Nucleus accumbens (tissue), 56 donors: Measurements from ENCODE around the gene WDR35.

Experiments used
- DNase-seq, 56 donors: peaks; one replicate each; lab custom pipeline; 2025; lab: John Stamatoyannopoulos, UW

The WDR35 gene

GRCh38 chr2:19989667-19990415, at the start of gene WDR35:
TSS of gene WDR35 (minus strand) at chr2:19990105. CDS start at chr2:19990015, 90 bp downstream.
- peak in 55 of 56 donors; percentile 23 to 93 (median 81) for DNase-seq

GRCh38 chr2:20037660-20038059, 47.8 kb upstream of the WDR35 start:
- DNase-seq, result no peak

- no peak for DNase-seq
Measured at GRCh38 chr2:20035955-20036666, 46.2 kb upstream of the WDR35 start.

- no peak for DNase-seq
Measured at GRCh38 chr2:20034821-20035220, 44.9 kb upstream of the WDR35 start.

GRCh38 chr2:20034218-20034617, 44.3 kb upstream of the WDR35 start:
- DNase-seq, result no peak

GRCh38 chr2:20033322-20033721, 43.4 kb upstream of the WDR35 start:
- no peak for DNase-seq

GRCh38 chr2:20030224-20030623, 40.3 kb upstream of the WDR35 start:
- no peak for DNase-seq

- DNase-seq, result no peak
Measured at GRCh38 chr2:20027705-20028434, 38.0 kb upstream of the WDR35 start.

GRCh38 chr2:20027260-20027677, 37.4 kb upstream of the WDR35 start:
- no peak for DNase-seq

- no peak for DNase-seq
Measured at GRCh38 chr2:20025065-20025786, 35.3 kb upstream of the WDR35 start.

GRCh38 chr2:20023688-20024087, 33.8 kb upstream of the WDR35 start:
- DNase-seq, result no peak

- DNase-seq, result no peak
Measured at GRCh38 chr2:20021405-20022009, 31.6 kb upstream of the WDR35 start.

GRCh38 chr2:20019747-20020146, 29.8 kb upstream of the WDR35 start:
- DNase-seq, result no peak

GRCh38 chr2:20018601-20019152, 28.8 kb upstream of the WDR35 start:
- DNase-seq, result no peak

- no peak for DNase-seq
Measured at GRCh38 chr2:20016346-20016745, 26.4 kb upstream of the WDR35 start.

- peak in 2 of 56 donors; percentile 5 to 7 for DNase-seq
Measured at GRCh38 chr2:20015482-20016083, 25.7 kb upstream of the WDR35 start.

- DNase-seq, result no peak
Measured at GRCh38 chr2:20013126-20013849, 23.4 kb upstream of the WDR35 start.

- peak in 2 of 56 donors; percentile 4 to 13 for DNase-seq
Measured at GRCh38 chr2:20012282-20013125, 22.6 kb upstream of the WDR35 start, which contains the start of gene MATN3. TSS of gene MATN3 (minus strand) at chr2:20012668. CDS start at chr2:20012631, 37 bp downstream.
